ENCODE results near the gene CD52.

DNA sequence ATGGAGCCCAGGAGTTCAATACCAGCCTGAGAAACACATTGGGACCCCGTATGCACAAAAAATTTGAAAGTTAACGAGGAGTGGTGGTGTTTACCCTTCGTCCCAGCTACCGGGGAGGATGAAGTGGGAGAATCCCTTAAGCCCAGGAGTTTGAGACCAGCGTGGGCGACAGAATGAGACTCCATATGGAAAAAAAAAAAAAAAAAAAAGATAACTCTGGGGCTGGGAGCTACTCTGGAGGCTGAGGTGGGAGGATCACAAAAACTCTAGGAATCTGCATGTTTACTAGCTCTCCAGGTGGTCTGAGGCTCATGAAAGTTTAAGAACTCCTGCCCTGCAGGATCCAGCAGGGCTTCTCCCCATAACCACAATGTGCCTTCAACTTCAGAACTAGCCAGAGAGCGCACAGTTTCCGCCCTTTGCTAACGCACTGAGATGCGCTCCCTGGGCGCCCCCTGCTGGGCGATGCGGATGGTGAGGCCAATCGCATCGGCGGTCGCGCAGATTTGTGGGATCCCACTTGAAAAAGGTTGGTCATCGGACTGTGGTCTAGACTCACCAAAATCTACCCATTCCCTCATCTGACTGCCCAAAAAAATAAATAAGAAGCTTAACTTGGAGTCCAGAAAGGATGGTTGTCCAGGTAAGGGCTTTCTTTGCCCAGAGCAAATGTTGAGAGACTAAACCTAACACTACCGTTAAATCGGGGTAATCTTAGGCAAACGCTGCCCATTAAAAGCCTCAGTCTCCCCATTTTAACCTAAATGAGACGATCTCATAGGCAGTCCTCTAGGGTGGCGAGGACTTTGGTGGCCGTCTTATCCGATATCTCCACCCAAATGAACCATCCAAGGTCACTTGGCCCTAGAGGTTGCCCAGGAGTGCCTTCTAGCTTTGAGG, 46.0 kb downstream of the CD52 start:
- TF ChIP-seq, protein P1, sequence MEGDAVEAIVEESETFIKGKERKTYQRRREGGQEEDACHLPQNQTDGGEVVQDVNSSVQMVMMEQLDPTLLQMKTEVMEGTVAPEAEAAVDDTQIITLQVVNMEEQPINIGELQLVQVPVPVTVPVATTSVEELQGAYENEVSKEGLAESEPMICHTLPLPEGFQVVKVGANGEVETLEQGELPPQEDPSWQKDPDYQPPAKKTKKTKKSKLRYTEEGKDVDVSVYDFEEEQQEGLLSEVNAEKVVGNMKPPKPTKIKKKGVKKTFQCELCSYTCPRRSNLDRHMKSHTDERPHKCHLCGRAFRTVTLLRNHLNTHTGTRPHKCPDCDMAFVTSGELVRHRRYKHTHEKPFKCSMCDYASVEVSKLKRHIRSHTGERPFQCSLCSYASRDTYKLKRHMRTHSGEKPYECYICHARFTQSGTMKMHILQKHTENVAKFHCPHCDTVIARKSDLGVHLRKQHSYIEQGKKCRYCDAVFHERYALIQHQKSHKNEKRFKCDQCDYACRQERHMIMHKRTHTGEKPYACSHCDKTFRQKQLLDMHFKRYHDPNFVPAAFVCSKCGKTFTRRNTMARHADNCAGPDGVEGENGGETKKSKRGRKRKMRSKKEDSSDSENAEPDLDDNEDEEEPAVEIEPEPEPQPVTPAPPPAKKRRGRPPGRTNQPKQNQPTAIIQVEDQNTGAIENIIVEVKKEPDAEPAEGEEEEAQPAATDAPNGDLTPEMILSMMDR (tag by site-specific recombination; IDR thresholded peaks at IDR 0.05) = peak; percentile 79
- no peak for TF ChIP-seq ZNF558 (tag by site-specific recombination; IDR thresholded peaks at IDR 0.05)
- no peak for TF ChIP-seq SP3 (tag by site-specific recombination; IDR thresholded peaks at IDR 0.05)
- no peak for TF ChIP-seq TCF7L2 (IDR thresholded peaks at IDR 0.05; ENCODE audit: borderline replicate concordance, low read depth, low read length)
- no peak for TF ChIP-seq ZNF785 (tag by site-specific recombination; IDR thresholded peaks at IDR 0.05)
- no peak for TF ChIP-seq KLF10 (tag by site-specific recombination; IDR thresholded peaks at IDR 0.05)
- no peak for TF ChIP-seq ZNF768 (tag by site-specific recombination; IDR thresholded peaks at IDR 0.05)
- TF ChIP-seq REPIN1 (tag by site-specific recombination; IDR thresholded peaks at IDR 0.05; ENCODE audit: low read depth) = no peak
- TF ChIP-seq, protein P2, sequence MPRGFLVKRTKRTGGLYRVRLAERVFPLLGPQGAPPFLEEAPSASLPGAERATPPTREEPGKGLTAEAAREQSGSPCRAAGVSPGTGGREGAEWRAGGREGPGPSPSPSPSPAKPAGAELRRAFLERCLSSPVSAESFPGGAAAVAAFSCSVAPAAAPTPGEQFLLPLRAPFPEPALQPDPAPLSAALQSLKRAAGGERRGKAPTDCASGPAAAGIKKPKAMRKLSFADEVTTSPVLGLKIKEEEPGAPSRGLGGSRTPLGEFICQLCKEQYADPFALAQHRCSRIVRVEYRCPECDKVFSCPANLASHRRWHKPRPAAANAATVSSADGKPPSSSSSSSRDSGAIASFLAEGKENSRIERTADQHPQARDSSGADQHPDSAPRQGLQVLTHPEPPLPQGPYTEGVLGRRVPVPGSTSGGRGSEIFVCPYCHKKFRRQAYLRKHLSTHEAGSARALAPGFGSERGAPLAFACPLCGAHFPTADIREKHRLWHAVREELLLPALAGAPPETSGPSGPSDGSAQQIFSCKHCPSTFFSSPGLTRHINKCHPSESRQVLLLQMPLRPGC (tag by site-specific recombination; IDR thresholded peaks at IDR 0.05) = no peak
- TF ChIP-seq, protein P3, sequence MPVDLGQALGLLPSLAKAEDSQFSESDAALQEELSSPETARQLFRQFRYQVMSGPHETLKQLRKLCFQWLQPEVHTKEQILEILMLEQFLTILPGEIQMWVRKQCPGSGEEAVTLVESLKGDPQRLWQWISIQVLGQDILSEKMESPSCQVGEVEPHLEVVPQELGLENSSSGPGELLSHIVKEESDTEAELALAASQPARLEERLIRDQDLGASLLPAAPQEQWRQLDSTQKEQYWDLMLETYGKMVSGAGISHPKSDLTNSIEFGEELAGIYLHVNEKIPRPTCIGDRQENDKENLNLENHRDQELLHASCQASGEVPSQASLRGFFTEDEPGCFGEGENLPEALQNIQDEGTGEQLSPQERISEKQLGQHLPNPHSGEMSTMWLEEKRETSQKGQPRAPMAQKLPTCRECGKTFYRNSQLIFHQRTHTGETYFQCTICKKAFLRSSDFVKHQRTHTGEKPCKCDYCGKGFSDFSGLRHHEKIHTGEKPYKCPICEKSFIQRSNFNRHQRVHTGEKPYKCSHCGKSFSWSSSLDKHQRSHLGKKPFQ (tag by site-specific recombination; IDR thresholded peaks at IDR 0.05) = no peak
- TF ChIP-seq ZNF404 (tag by site-specific recombination; IDR thresholded peaks at IDR 0.05) = no peak

Measured in HEK293 (cell line).